ENCODE results near the gene ATP7A.

- no peak for TF ChIP-seq CTCF (IDR thresholded peaks at IDR 0.05)
- TF ChIP-seq POLR2AphosphoS5 (IDR thresholded peaks at IDR 0.05; ENCODE audit: low read depth, low read length) = no peak
- TF ChIP-seq TCF7L2 (IDR thresholded peaks at IDR 0.05; ENCODE audit: low read depth, low read length) = no peak
These were observed 20.1 kb downstream of the ATP7A start for GRCh38 chrX:77930581-77930980.
